ENCODE data around the gene SH3GLB2.
A peak's percentile ranks its signal among the peaks of the same experiment; 100 is the strongest.

SH3GLB2 gene

DNA sequence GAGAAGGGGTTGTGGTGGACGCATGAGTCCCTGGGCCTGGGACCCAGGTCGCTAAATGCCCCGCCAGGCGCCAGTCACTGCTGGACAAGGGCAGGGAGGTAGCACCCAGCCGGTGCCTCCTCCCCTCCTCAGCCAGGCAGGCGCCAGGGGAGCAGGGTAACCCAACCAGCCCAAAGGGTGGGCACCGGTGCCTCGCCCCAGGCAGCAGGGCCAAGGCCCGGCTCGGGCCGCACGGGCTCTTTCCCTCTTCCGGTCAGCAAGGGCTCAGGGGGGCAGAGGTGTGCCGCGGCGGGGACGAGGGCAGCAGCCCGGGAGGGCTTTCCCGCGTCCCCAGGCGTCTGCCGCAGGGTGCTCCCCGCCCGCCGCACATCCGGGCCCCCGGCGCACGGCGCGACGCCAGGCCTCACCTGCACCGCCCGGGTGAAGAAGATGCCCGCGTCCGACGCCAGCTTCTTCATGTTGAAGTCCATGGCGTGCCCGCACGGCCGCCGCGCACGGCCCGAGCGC is 393 bp downstream of the SH3GLB2 start:
- Histone ChIP-seq H3K27me3 (replicated peaks; ENCODE audit: control insufficient read depth, insufficient read depth, low read length) (no peaks in the 10 kb centered on the region), H3K4me3 (replicated peaks; ENCODE audit: low read depth, low read length) (peak overlapping the region; percentile 81), H3K36me3 (ENCODE audit: control insufficient read depth, insufficient read depth, low read length) (no peaks in the 10 kb centered on the region; the same call in 1 of the 2 replicates)
- TF ChIP-seq, protein P1, sequence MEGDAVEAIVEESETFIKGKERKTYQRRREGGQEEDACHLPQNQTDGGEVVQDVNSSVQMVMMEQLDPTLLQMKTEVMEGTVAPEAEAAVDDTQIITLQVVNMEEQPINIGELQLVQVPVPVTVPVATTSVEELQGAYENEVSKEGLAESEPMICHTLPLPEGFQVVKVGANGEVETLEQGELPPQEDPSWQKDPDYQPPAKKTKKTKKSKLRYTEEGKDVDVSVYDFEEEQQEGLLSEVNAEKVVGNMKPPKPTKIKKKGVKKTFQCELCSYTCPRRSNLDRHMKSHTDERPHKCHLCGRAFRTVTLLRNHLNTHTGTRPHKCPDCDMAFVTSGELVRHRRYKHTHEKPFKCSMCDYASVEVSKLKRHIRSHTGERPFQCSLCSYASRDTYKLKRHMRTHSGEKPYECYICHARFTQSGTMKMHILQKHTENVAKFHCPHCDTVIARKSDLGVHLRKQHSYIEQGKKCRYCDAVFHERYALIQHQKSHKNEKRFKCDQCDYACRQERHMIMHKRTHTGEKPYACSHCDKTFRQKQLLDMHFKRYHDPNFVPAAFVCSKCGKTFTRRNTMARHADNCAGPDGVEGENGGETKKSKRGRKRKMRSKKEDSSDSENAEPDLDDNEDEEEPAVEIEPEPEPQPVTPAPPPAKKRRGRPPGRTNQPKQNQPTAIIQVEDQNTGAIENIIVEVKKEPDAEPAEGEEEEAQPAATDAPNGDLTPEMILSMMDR (IDR thresholded peaks at IDR 0.05; ENCODE audit: insufficient read depth, low read length, poor library complexity, severe bottlenecking) = no peak
- DNase-seq (ENCODE audit: extremely low read depth, insufficient read length) = peak; percentile 81

DNA sequence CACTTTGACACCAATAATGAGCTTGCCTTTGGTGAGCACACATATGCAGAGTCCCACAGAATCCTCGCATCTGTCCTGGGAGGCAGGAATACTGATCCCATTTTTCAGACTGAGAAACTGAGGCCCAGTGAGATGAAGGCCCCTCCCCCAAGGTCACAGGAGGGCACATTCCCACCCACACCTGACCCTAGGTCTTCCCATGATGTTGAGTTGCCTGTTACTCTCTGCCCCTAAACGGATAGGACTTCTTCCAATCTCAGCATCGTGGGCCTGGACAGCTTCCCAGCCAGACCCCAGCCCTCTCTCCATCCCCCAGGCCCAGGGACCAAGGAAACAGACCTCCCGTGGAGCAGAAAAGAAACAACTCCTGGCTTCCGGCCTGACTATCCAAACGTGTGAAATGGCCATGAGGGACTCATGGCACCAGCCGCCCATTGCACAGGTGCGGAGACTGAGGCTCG is 877 bp downstream of the SH3GLB2 start:
- H3K36me3 ChIP-seq (ENCODE audit: control insufficient read depth, insufficient read depth, low read length) = no peaks in the 10 kb centered on the region; the same call in 1 of the 2 replicates
- H3K27me3 ChIP-seq (replicated peaks; ENCODE audit: control insufficient read depth, insufficient read depth, low read length) = no peaks in the 10 kb centered on the region
- peak overlapping the region; percentile 81 for H3K4me3 ChIP-seq (replicated peaks; ENCODE audit: low read depth, low read length)
- no peak for DNase-seq (ENCODE audit: extremely low read depth, insufficient read length)
- TF ChIP-seq, protein P1 (IDR thresholded peaks at IDR 0.05; ENCODE audit: insufficient read depth, low read length, poor library complexity, severe bottlenecking) = no peak

DNA sequence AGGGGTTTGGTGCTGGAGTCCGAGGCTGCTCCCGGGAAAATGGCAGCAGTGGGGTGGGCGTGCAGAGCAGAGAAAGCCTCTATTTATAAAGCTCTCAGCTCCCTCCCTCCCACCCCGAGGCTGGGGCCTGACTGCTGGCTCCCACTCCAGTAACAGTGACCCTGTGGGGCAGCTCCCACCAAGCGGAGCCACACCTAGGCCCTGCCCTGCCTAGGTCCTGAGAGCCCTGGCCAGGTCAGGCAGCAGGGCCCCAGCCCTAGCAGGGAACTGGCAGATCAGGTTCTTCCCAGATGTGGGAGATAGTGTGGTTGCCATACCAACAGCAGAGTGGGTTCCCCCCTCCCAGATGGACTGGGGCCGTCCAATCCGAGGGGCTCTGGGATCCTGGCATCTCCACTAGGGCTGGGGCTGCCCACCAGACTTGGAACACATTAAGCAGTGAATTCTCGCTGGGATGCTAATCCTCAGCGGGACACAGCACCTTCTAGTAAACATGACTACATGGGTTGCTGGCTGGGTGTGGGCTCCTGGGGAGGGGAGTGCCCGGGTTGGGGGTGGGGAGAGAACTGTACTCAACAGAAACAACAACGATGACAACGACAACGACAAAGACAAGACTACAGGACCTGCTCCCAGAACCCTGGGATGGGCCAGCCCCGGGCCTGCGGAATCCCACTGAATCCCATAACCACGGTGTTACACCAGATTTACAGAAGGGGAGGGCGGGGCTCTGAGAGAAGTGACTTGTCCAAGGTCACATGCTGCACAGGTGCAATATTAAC is 1.5 kb downstream of the SH3GLB2 start:
- no peak for DNase-seq (ENCODE audit: extremely low read depth, insufficient read length)
- no peaks in the 10 kb centered on the region; the same call in none of the 2 replicates for H3K36me3 ChIP-seq (ENCODE audit: control insufficient read depth, insufficient read depth, low read length)
- TF ChIP-seq, protein P1 (IDR thresholded peaks at IDR 0.05; ENCODE audit: insufficient read depth, low read length, poor library complexity, severe bottlenecking) = no peak
- H3K4me3 ChIP-seq (replicated peaks; ENCODE audit: low read depth, low read length) = peak overlapping the region; percentile 81
- no peaks in the 10 kb centered on the region for H3K27me3 ChIP-seq (replicated peaks; ENCODE audit: control insufficient read depth, insufficient read depth, low read length)

DNA sequence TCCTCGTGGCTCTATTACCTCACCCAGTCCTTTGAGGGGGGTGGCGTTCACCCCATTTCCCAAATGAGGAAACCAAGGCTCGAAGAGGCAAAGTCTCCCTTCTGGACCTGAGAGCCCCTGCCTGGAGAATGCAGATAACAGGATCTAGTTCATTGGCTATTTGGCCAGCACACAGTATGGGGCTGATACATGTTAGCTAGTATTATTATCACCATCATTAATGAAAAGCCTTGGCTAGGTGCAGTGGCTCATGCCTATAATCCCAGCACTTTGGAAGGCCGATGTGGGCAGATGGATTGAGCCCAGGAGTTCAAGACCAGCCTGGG is 4.3 kb downstream of the SH3GLB2 start:
- H3K36me3 ChIP-seq (ENCODE audit: control insufficient read depth, insufficient read depth, low read length) = no peaks in the 10 kb centered on the region; the same call in none of the 2 replicates
- TF ChIP-seq, protein P1 (IDR thresholded peaks at IDR 0.05; ENCODE audit: insufficient read depth, low read length, poor library complexity, severe bottlenecking) = no peak
- no peak for DNase-seq (ENCODE audit: extremely low read depth, insufficient read length)
- no peak overlapping the region for H3K4me3 ChIP-seq (replicated peaks; ENCODE audit: low read depth, low read length)
- no peaks in the 10 kb centered on the region for H3K27me3 ChIP-seq (replicated peaks; ENCODE audit: control insufficient read depth, insufficient read depth, low read length)

DNA sequence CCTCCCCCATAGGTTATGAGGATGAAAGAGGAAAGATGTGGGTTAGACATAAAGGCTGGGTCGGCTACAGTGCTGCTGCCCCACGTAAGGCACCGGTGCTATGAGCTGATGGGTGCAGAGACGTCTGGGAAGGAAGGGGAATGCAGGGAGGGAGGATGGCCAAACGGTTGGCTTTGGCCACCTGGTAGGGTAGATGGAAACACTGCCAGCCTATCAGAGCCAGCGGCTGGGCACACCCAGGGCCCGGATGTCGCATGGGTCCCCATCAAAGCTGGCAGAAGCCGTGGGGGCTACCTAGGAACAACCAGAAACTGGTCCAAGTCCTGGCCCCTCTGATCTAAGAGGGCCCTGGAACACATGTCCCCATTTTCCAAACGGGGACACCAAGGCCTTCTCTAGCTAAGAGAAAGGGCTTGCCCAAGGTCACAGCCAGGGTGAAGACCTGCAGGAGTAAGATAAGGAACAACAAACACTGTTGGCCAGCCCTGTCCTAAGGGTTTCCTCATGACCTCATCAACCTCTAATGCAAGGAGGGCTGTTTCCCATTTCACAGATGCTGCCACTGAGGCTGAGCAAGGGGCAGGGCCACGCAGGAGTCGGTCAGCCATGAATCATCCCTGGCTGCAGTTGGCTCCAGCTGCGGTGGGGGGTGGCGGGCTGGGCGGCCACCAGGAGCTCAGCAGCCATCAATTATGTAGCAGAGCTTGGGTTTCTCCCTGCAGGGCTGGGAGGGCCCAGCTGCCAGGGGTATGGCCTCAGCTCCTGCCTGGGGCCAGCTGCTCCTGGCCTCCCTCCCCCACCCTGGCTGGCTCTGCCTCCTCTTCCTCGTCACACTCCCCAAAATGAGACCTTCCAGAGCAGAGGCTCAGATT is 4.9 kb downstream of the SH3GLB2 start:
- TF ChIP-seq, protein P1 (IDR thresholded peaks at IDR 0.05; ENCODE audit: insufficient read depth, low read length, poor library complexity, severe bottlenecking) = no peak
- Histone ChIP-seq H3K4me3 (replicated peaks; ENCODE audit: low read depth, low read length) (no peak overlapping the region), H3K36me3 (ENCODE audit: control insufficient read depth, insufficient read depth, low read length) (no peaks in the 10 kb centered on the region; the same call in none of the 2 replicates), H3K27me3 (replicated peaks; ENCODE audit: control insufficient read depth, insufficient read depth, low read length) (no peaks in the 10 kb centered on the region)
- DNase-seq (ENCODE audit: extremely low read depth, insufficient read length) = no peak
